Right lobe of liver (tissue), 6 donors: ENCODE measurements around the gene ACOX3. TPM values are rescaled to one million over a fixed set of nuclear protein-coding genes. Genes with fewer than 3 reads are reported as not detected.

Experiments
- ATAC-seq, 4 donors: fragments of 200-7000 bp; cut with Tn5 transposase; one replicate each; pipeline ENCODE4 v1.9.1; 2020; ENCODE audit warnings: mild to moderate bottlenecking in 4 of 4, moderate library complexity in 4 of 4
- DNase-seq, 3 donors: peaks; one replicate each; pipeline ENCODE4 v3.0.0-alpha.2; 2020
- H3K27ac ChIP-seq, 3 donors: fragments of 200-600 bp; one replicate each; pipeline ENCODE4 v1.8.0; 2022
- H3K27me3 ChIP-seq, 2 donors: fragments of 200-600 bp; one replicate each; pipeline ENCODE4 v1.8.0; 2022
- H3K36me3 ChIP-seq, 4 donors: fragments of 200-600 bp; sonication (generic) in 1 of 4; one replicate each; pipeline versions ENCODE4 v1.5.1 to v1.8.0; 2017 to 2022; ENCODE audit warnings: control low read depth in 1 of 4
- H3K4me1 ChIP-seq, 4 donors: fragments of 200-600 bp; sonication (generic) in 1 of 4; one replicate each; pipeline versions ENCODE4 v1.5.1 to v1.8.0; 2017 to 2022; ENCODE audit warnings: control low read depth in 1 of 4
- H3K4me3 ChIP-seq, 3 donors: fragments of 200-600 bp; one replicate each; pipeline ENCODE4 v1.8.0; 2022
- H3K9me3 ChIP-seq, 4 donors: fragments of 200-600 bp; sonication (generic) in 1 of 4; one replicate each; pipeline versions ENCODE4 v1.5.1 to v1.8.0; 2017 to 2022; ENCODE audit warnings: control low read depth in 1 of 4
- POLR2A ChIP-seq: fragments of 450-650 bp; IDR thresholded peaks from one replicate; pipeline ENCODE4 v1.6.1; 2017; ENCODE audit warnings: antibody characterized with exemption, mild to moderate bottlenecking
- WGBS: methylation state at CpG from one replicate; pipeline ENCODE4 v1.1.6; 2018; ENCODE audit warnings: low coverage, low lambda C conversion rate; ENCODE audit not compliant: insufficient coverage; ENCODE audit errors: missing lambda C conversion rate; 5-methylcytosine and 5-hydroxymethylcytosine counted together
- intact Hi-C, 2 donors: fragments of 100-400 bp; cut with DNase I; formaldehyde crosslinking; loops; one replicate each; pipeline versions ENCODE4 v1.11.2 to v1.14.1; 2022
- total RNA-seq, 6 experiments: library from RNA; depleted of rRNA in 2 of 6; stranded (reverse); fragments of >200 nt in 2 of 6; fragmentation: NEBNext Ultra II Directional in 3 of 6; extraction: Animal tissue kit (Norgen Biotek cat#: 25700) in 3 of 6; gene quantifications; one replicate each; pipeline versions ENCODE4 v1.1.0 to v1.2.4, GENCODE V29; 2016 to 2023
- TF ChIP-seq, protein P1 (sequence below), 4 donors: fragments of 200-600 bp in 3 of 4; fragments of 450-650 bp in 1 of 4; IDR thresholded peaks; one replicate each; pipeline versions ENCODE4 v1.5.1 to v1.8.0; 2016 to 2022; ENCODE audit warnings: antibody characterized with exemption in 4 of 4, mild to moderate bottlenecking in 2 of 4
- donor health status: DM: no; HTN: yes; CAD: no.
- donor health status: DM: no; HTN: no; CAD: no.
- donor health status: DM: no; HTN: no; CAD: no.
- donor health status: DM: no; HTN: yes; CAD: no.
- donor health status: DM: no; HTN: yes; CAD: no.

The ACOX3 gene
- total RNA-seq, 6 experiments from 2014 or later: 18.5 to 36.9 (median 21.9) TPM

DNA sequence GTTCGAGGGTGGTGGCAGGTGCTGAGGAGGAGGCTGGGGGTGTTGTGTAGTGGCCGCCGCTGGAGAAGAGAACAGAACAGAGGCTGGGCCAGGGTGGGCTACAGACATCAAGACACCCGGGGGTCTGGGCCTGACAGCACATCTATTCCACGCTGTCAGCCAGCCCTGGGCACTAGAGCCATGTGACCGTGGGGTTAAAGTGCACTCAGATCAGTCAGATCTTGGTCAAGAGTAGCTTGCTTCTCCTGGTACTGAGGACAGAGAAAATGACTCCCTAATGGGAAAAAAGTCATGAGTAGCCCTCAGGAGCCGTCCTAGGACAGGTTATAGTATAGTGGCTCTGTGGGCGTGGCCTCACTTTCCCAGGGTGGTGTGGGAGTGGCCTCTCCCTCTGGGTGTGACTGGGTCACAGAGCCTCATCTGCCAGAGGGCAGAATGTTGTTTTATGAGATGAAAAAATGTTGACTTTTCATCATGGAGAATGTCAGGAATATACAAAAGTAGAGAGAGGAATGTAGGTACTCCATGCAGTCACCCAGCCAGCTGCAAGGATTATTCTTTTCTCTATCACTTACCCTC, 19.4 kb upstream of the ACOX3 start:
- ATAC-seq (peak; percentile 22 to 78 (median 72)), DNase-seq (no peak)
- Histone ChIP-seq H3K9me3 (no peaks in the 10 kb centered on the region), H3K36me3 (peaks cover 0 to 33% (median 7%) of the 10 kb centered on the region in 4 donors), H3K4me1 (no peaks in the 10 kb centered on the region), H3K27me3 (no peaks in the 10 kb centered on the region), H3K4me3 (no peak overlapping the region), H3K27ac (no peak overlapping the region)
- intact Hi-C loops: no loop called here
- WGBS: 58% methylated on average over 2 of the region's 8 CpGs
- TF ChIP-seq, protein P1, sequence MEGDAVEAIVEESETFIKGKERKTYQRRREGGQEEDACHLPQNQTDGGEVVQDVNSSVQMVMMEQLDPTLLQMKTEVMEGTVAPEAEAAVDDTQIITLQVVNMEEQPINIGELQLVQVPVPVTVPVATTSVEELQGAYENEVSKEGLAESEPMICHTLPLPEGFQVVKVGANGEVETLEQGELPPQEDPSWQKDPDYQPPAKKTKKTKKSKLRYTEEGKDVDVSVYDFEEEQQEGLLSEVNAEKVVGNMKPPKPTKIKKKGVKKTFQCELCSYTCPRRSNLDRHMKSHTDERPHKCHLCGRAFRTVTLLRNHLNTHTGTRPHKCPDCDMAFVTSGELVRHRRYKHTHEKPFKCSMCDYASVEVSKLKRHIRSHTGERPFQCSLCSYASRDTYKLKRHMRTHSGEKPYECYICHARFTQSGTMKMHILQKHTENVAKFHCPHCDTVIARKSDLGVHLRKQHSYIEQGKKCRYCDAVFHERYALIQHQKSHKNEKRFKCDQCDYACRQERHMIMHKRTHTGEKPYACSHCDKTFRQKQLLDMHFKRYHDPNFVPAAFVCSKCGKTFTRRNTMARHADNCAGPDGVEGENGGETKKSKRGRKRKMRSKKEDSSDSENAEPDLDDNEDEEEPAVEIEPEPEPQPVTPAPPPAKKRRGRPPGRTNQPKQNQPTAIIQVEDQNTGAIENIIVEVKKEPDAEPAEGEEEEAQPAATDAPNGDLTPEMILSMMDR (IDR thresholded peaks at IDR 0.05): no peak
- no peak for TF ChIP-seq POLR2A

DNA sequence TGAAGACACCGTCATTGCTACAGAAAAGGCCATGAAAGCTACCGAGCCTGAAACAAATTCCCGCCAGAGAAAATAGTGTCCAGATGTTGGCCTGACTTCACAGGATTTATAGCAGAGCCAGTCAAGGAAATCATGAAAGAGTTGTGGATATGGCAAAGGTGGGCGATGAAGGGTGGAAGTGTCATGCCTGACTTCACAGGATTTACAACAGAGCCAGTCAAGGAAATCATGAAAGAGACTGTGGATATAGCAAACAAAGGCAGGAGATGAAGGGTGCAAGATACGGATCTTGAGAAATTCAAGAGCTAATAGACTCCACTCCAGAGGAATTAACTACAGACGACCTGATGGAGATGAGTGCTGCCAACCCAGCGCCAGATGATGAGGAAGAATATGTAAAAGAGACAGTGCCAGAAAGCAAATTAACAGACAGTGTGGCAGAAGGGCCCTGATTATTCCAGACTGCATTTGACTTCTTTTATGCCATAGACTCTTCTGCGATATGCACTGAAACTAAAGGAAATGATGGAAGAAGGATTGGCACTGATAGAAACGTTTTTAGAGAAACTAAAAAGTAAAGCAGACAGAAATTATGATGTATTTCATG, 17.2 kb upstream of the ACOX3 start:
- Histone ChIP-seq H3K4me3 (no peak overlapping the region), H3K36me3 (peaks cover 0 to 37% (median 20%) of the 10 kb centered on the region in 4 donors), H3K27me3 (no peaks in the 10 kb centered on the region), H3K9me3 (no peaks in the 10 kb centered on the region), H3K4me1 (peaks cover 0 to 8% (median 0%) of the 10 kb centered on the region in 4 donors), H3K27ac (no peak overlapping the region)
- ATAC-seq (no peak), DNase-seq (no peak)
- intact Hi-C loops: no loop called here
- TF ChIP-seq, protein P1 (IDR thresholded peaks at IDR 0.05): no peak
- no peak for TF ChIP-seq POLR2A
- WGBS: 84% methylated on average over 9 of the region's 9 CpGs

DNA sequence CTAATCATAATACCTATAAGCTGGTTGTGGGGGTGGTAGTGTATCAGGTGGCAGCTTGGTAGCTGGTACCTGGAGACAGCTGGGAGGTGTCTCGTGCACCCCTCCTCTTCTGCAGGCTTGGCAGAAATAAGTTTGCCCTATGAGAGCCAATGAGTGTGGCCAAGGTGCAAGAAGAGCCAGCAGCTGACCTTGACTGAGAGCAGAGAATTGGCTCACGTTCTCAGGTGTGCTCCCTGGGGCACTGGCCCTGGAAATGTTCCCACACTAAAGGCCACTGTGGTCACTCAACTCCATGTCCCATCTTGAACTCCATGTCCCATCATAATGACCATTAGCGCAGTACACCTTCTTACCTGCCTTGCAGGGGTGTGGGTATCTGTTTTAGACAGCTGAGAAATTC, 13.4 kb upstream of the ACOX3 start:
- peak in 1 of 4 donors; percentile 75 for ATAC-seq
- WGBS: 60% methylated on average over 2 of the region's 3 CpGs
- peaks cover 0 to 52% (median 26%) of the 10 kb centered on the region in 4 donors for H3K36me3 ChIP-seq

DNA sequence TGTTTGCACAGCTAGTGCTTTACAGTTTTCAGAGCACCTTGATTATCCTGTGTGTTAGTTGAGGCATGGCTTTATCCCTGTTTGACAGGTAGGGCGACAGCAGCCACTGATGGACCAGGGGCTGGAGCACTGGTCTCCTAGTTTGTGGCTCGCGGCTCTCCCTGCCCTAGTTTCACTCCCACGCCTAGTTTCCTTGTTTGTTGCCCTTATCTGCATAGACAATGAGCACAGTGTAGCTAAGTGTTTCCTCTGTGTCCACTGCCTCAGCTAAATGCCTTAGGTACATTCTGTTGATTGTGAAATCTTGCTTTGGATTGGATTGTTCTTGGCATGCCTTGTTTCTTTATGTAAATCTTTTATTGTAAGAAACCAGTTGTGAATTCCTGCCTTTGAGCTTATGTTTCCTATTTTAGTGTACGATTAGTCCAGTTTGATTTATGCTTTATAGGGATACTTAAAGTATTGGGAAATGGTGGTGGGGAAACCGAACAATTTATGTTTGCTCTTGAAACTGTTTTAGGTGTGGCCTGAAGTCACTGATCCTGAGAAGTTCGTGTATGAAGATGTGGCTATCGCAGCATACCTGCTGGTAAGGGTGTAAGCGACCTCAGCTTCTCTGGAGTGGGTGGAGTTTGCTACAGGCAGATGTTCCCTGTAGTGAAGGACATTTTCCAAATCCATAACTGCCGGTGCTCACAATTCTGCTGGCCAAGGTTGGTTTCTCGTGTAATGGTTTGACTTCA, 11.1 kb upstream of the ACOX3 start:
- Histone ChIP-seq H3K27me3 (no peaks in the 10 kb centered on the region), H3K27ac (peak overlapping the region in 1 of 3 donors; percentile 27), H3K4me1 (peaks cover 0 to 8% (median 0%) of the 10 kb centered on the region in 4 donors), H3K36me3 (peaks cover 0 to 52% (median 25%) of the 10 kb centered on the region in 4 donors), H3K4me3 (no peak overlapping the region), H3K9me3 (no peaks in the 10 kb centered on the region)
- TF ChIP-seq, protein P1 (IDR thresholded peaks at IDR 0.05): no peak
- no peak for TF ChIP-seq POLR2A
- intact Hi-C loops: no loop called here
- 80% methylated on average over 9 of the region's 11 CpGs for WGBS
- DNase-seq: no peak
- ATAC-seq: peak; percentile 69 to 89 (median 81)

More for the DNA sequence above, 13.4 kb upstream of the ACOX3 start:
- DNase-seq: no peak
- intact Hi-C loops: no loop called here
- TF ChIP-seq, protein P1 (IDR thresholded peaks at IDR 0.05): no peak
- no peak for TF ChIP-seq POLR2A
- Histone ChIP-seq H3K27ac (no peak overlapping the region), H3K9me3 (no peaks in the 10 kb centered on the region), H3K4me3 (no peak overlapping the region), H3K4me1 (peaks cover 0 to 8% (median 0%) of the 10 kb centered on the region in 4 donors), H3K27me3 (no peaks in the 10 kb centered on the region)
